ENCODE measurements around the gene LRIT1.

LRIT1 gene

GRCh38 chr10:84244651-84245270 is 3.4 kb upstream of the LRIT1 start, which contains the start of gene RGR:
TSS of gene RGR (plus strand) at chr10:84245053. CDS start at chr10:84245091, 38 bp downstream.
- no peaks in the 10 kb centered on the region for H3K27me3 ChIP-seq (ENCODE audit: control insufficient read depth in 1 of 2, insufficient read depth in 2 of 2, low read length in 2 of 2)
- no peaks in the 10 kb centered on the region for H3K9me3 ChIP-seq (ENCODE audit: low read length)
- no peaks in the 10 kb centered on the region for H3K4me1 ChIP-seq (ENCODE audit: insufficient read depth, low read length)
- H3K9ac ChIP-seq (ENCODE audit: low read length) = no peak within 1 kb of the TSS
- no peak within 1 kb of the TSS for H3K4me3 ChIP-seq (ENCODE audit: low read depth in 1 of 2, low read length in 2 of 2)
- no peak within 1 kb of the TSS for H3K27ac ChIP-seq (ENCODE audit: low read depth, low read length)
- no peaks in the 10 kb centered on the region for H3K36me3 ChIP-seq (ENCODE audit: insufficient read depth, low read length)

GRCh38 chr10:84243759-84244158 is 2.4 kb upstream of the LRIT1 start:
- H3K9me3 ChIP-seq (ENCODE audit: low read length) = no peaks in the 10 kb centered on the region
- H3K36me3 ChIP-seq (ENCODE audit: insufficient read depth, low read length) = no peaks in the 10 kb centered on the region
- H3K27me3 ChIP-seq (ENCODE audit: control insufficient read depth in 1 of 2, insufficient read depth in 2 of 2, low read length in 2 of 2) = peaks cover 0 to under 1% of the 10 kb centered on the region in 2 donors
- H3K9ac ChIP-seq (ENCODE audit: low read length) = no peak overlapping the region
- no peak overlapping the region for H3K4me3 ChIP-seq (ENCODE audit: low read depth in 1 of 2, low read length in 2 of 2)
- H3K4me1 ChIP-seq (ENCODE audit: insufficient read depth, low read length) = no peaks in the 10 kb centered on the region
- no peak overlapping the region for H3K27ac ChIP-seq (ENCODE audit: low read depth, low read length)

GRCh38 chr10:84238909-84239308 is 2.4 kb downstream of the LRIT1 start:
- H3K9ac ChIP-seq (ENCODE audit: low read length) = no peak overlapping the region
- H3K4me1 ChIP-seq (ENCODE audit: insufficient read depth, low read length) = no peaks in the 10 kb centered on the region
- H3K36me3 ChIP-seq (ENCODE audit: insufficient read depth, low read length) = no peaks in the 10 kb centered on the region
- H3K9me3 ChIP-seq (ENCODE audit: low read length) = no peaks in the 10 kb centered on the region
- no peak overlapping the region for H3K4me3 ChIP-seq (ENCODE audit: low read depth in 1 of 2, low read length in 2 of 2)
- no peak overlapping the region for H3K27ac ChIP-seq (ENCODE audit: low read depth, low read length)
- peaks cover 5 to 8% of the 10 kb centered on the region in 2 donors for H3K27me3 ChIP-seq (ENCODE audit: control insufficient read depth in 1 of 2, insufficient read depth in 2 of 2, low read length in 2 of 2)

- Histone ChIP-seq H3K36me3 (ENCODE audit: insufficient read depth, low read length) (no peaks in the 10 kb centered on the region), H3K9me3 (ENCODE audit: low read length) (no peaks in the 10 kb centered on the region), H3K4me1 (ENCODE audit: insufficient read depth, low read length) (no peaks in the 10 kb centered on the region), H3K4me3 (ENCODE audit: low read depth in 1 of 2, low read length in 2 of 2) (no peak overlapping the region), H3K27me3 (ENCODE audit: control insufficient read depth in 1 of 2, insufficient read depth in 2 of 2, low read length in 2 of 2) (peaks cover 5 to 8% of the 10 kb centered on the region in 2 donors), H3K27ac (ENCODE audit: low read depth, low read length) (no peak overlapping the region), H3K9ac (ENCODE audit: low read length) (no peak overlapping the region)
Measured at GRCh38 chr10:84237199-84238051, 3.9 kb downstream of the LRIT1 start.

GRCh38 chr10:84236807-84237198 is 4.5 kb downstream of the LRIT1 start:
- H3K9me3 ChIP-seq (ENCODE audit: low read length) = no peaks in the 10 kb centered on the region
- no peak overlapping the region for H3K9ac ChIP-seq (ENCODE audit: low read length)
- H3K36me3 ChIP-seq (ENCODE audit: insufficient read depth, low read length) = no peaks in the 10 kb centered on the region
- H3K4me3 ChIP-seq (ENCODE audit: low read depth in 1 of 2, low read length in 2 of 2) = no peak overlapping the region
- no peak overlapping the region for H3K27ac ChIP-seq (ENCODE audit: low read depth, low read length)
- no peaks in the 10 kb centered on the region for H3K4me1 ChIP-seq (ENCODE audit: insufficient read depth, low read length)
- H3K27me3 ChIP-seq (ENCODE audit: control insufficient read depth in 1 of 2, insufficient read depth in 2 of 2, low read length in 2 of 2) = peaks cover 5 to 8% of the 10 kb centered on the region in 2 donors

GRCh38 chr10:84235096-84235495 is 6.2 kb downstream of the LRIT1 start:
- Histone ChIP-seq H3K27ac (ENCODE audit: low read depth, low read length) (no peak overlapping the region), H3K4me3 (ENCODE audit: low read depth in 1 of 2, low read length in 2 of 2) (no peak overlapping the region), H3K36me3 (ENCODE audit: insufficient read depth, low read length) (no peaks in the 10 kb centered on the region), H3K27me3 (ENCODE audit: control insufficient read depth in 1 of 2, insufficient read depth in 2 of 2, low read length in 2 of 2) (peaks cover 5 to 8% of the 10 kb centered on the region in 2 donors), H3K4me1 (ENCODE audit: insufficient read depth, low read length) (no peaks in the 10 kb centered on the region), H3K9me3 (ENCODE audit: low read length) (no peaks in the 10 kb centered on the region), H3K9ac (ENCODE audit: low read length) (no peak overlapping the region)

GRCh38 chr10:84234479-84234878 is 6.9 kb downstream of the LRIT1 start:
- Histone ChIP-seq H3K9me3 (ENCODE audit: low read length) (no peaks in the 10 kb centered on the region), H3K9ac (ENCODE audit: low read length) (no peak overlapping the region), H3K27me3 (ENCODE audit: control insufficient read depth in 1 of 2, insufficient read depth in 2 of 2, low read length in 2 of 2) (peaks cover 5 to 8% of the 10 kb centered on the region in 2 donors), H3K4me1 (ENCODE audit: insufficient read depth, low read length) (no peaks in the 10 kb centered on the region), H3K27ac (ENCODE audit: low read depth, low read length) (no peak overlapping the region), H3K4me3 (ENCODE audit: low read depth in 1 of 2, low read length in 2 of 2) (no peak overlapping the region), H3K36me3 (ENCODE audit: insufficient read depth, low read length) (no peaks in the 10 kb centered on the region)

- no peak overlapping the region for H3K27ac ChIP-seq (ENCODE audit: low read depth, low read length)
- H3K9me3 ChIP-seq (ENCODE audit: low read length) = no peaks in the 10 kb centered on the region
- no peaks in the 10 kb centered on the region for H3K36me3 ChIP-seq (ENCODE audit: insufficient read depth, low read length)
- H3K4me3 ChIP-seq (ENCODE audit: low read depth in 1 of 2, low read length in 2 of 2) = no peak overlapping the region
- peaks cover 5 to 8% of the 10 kb centered on the region in 2 donors for H3K27me3 ChIP-seq (ENCODE audit: control insufficient read depth in 1 of 2, insufficient read depth in 2 of 2, low read length in 2 of 2)
- no peaks in the 10 kb centered on the region for H3K4me1 ChIP-seq (ENCODE audit: insufficient read depth, low read length)
- no peak overlapping the region for H3K9ac ChIP-seq (ENCODE audit: low read length)
Measured at GRCh38 chr10:84233940-84234339, 7.4 kb downstream of the LRIT1 start.

GRCh38 chr10:84232376-84232775 is 9.0 kb downstream of the LRIT1 start:
- no peak overlapping the region for H3K4me3 ChIP-seq (ENCODE audit: low read depth in 1 of 2, low read length in 2 of 2)
- no peaks in the 10 kb centered on the region for H3K36me3 ChIP-seq (ENCODE audit: insufficient read depth, low read length)
- H3K27me3 ChIP-seq (ENCODE audit: control insufficient read depth in 1 of 2, insufficient read depth in 2 of 2, low read length in 2 of 2) = peaks cover 0 to 5% of the 10 kb centered on the region in 2 donors
- H3K9ac ChIP-seq (ENCODE audit: low read length) = no peak overlapping the region
- no peaks in the 10 kb centered on the region for H3K9me3 ChIP-seq (ENCODE audit: low read length)
- H3K27ac ChIP-seq (ENCODE audit: low read depth, low read length) = no peak overlapping the region
- H3K4me1 ChIP-seq (ENCODE audit: insufficient read depth, low read length) = no peaks in the 10 kb centered on the region

- no peak overlapping the region for H3K27ac ChIP-seq (ENCODE audit: low read depth, low read length)
Measured at GRCh38 chr10:84230359-84230758, 11.0 kb downstream of the LRIT1 start.

GRCh38 chr10:84227810-84228209 is 13.5 kb downstream of the LRIT1 start:
- Histone ChIP-seq H3K36me3 (ENCODE audit: insufficient read depth, low read length) (no peaks in the 10 kb centered on the region), H3K9ac (ENCODE audit: low read length) (no peak overlapping the region), H3K27ac (ENCODE audit: low read depth, low read length) (no peak overlapping the region), H3K9me3 (ENCODE audit: low read length) (no peaks in the 10 kb centered on the region), H3K4me3 (ENCODE audit: low read depth in 1 of 2, low read length in 2 of 2) (no peak overlapping the region), H3K27me3 (ENCODE audit: control insufficient read depth in 1 of 2, insufficient read depth in 2 of 2, low read length in 2 of 2) (no peaks in the 10 kb centered on the region), H3K4me1 (ENCODE audit: insufficient read depth, low read length) (no peaks in the 10 kb centered on the region)

More at GRCh38 chr10:84230359-84230758, 11.0 kb downstream of the LRIT1 start:
- H3K27me3 ChIP-seq (ENCODE audit: control insufficient read depth in 1 of 2, insufficient read depth in 2 of 2, low read length in 2 of 2) = no peaks in the 10 kb centered on the region
- H3K4me3 ChIP-seq (ENCODE audit: low read depth in 1 of 2, low read length in 2 of 2) = no peak overlapping the region
- H3K36me3 ChIP-seq (ENCODE audit: insufficient read depth, low read length) = no peaks in the 10 kb centered on the region
- no peak overlapping the region for H3K9ac ChIP-seq (ENCODE audit: low read length)
- H3K4me1 ChIP-seq (ENCODE audit: insufficient read depth, low read length) = no peaks in the 10 kb centered on the region
- H3K9me3 ChIP-seq (ENCODE audit: low read length) = no peaks in the 10 kb centered on the region
